HUES6 (cell line): ENCODE data around the gene SIPA1L3.

Experiments used
- H3K27ac ChIP-seq: 2 replicates; pipeline ENCODE4 v1.7.0; 2013; ENCODE audit warnings: low read depth, mild to moderate bottlenecking, low read length, inconsistent platforms
- H3K27me3 ChIP-seq: 2 replicates; pipeline ENCODE4 v1.6.1; 2013; ENCODE audit warnings: low read length; ENCODE audit not compliant: control insufficient read depth, insufficient read depth
- H3K36me3 ChIP-seq: 2 replicates; pipeline ENCODE4 v1.6.1; 2013; ENCODE audit warnings: low read length; ENCODE audit not compliant: control insufficient read depth, insufficient read depth
- H3K4me1 ChIP-seq: 2 replicates; pipeline ENCODE4 v1.6.1; 2013; ENCODE audit warnings: low read length; ENCODE audit not compliant: control insufficient read depth, insufficient read depth
- H3K4me3 ChIP-seq: 2 replicates; pipeline ENCODE4 v1.5.1; 2013; ENCODE audit warnings: low read depth, low read length
- H3K9ac ChIP-seq: one replicate; pipeline ENCODE4 v1.6.1; 2013; ENCODE audit warnings: mild to moderate bottlenecking, low read length
- H3K9me3 ChIP-seq: 2 replicates; pipeline ENCODE4 v1.6.1; 2013; ENCODE audit warnings: low read depth, low read length; ENCODE audit not compliant: control insufficient read depth, insufficient read depth

The SIPA1L3 gene

GRCh38 chr19:37977992-37978391 is 71.0 kb downstream of the SIPA1L3 start:
- Histone ChIP-seq H3K9me3 (0 out of 2 replicates have a peak, but pooled peaks cover under 1% of the 10 kb centered on the region), H3K36me3 (no peaks in the 10 kb centered on the region), H3K4me1 (peaks cover 8% of the 10 kb centered on the region), H3K4me3 (no peak overlapping the region), H3K27ac (no peak overlapping the region), H3K27me3 (no peaks in the 10 kb centered on the region), H3K9ac (no peak overlapping the region)

DNA sequence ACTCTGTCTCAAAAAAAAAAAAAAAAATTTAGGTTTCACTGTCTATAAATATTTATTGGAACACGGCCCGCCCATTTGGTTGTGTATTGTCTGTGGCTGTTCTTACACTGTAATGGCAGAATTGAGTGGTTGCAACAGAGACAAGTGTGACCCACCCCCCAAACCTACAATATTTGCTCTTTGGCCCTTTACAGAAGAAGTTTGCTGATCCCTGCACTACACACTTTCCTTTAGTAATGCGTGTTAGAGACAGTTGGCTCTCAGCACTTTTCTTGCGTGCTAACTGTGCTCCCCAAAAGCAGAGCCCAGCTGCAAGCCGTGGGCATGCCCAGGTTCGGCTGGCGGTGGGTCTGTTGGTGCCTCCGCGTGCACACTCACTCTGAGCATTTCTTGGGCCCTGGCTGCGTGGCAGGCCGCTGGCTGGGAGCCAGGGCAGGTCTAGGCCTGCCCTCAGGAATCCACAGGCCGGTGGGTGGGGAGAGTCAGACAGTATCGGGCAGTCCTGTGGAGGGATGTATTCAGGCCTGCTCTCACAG is 72.6 kb downstream of the SIPA1L3 start:
- H3K9ac ChIP-seq, result no peak overlapping the region
- H3K27me3 ChIP-seq, result no peaks in the 10 kb centered on the region
- H3K27ac ChIP-seq, result no peak overlapping the region
- no peaks in the 10 kb centered on the region for H3K9me3 ChIP-seq
- H3K36me3 ChIP-seq, result no peaks in the 10 kb centered on the region
- H3K4me3 ChIP-seq, result no peak overlapping the region
- H3K4me1 ChIP-seq, result peaks cover 8% of the 10 kb centered on the region

- Histone ChIP-seq H3K36me3 (no peaks in the 10 kb centered on the region), H3K4me1 (peaks cover 8% of the 10 kb centered on the region), H3K4me3 (no peak overlapping the region), H3K9ac (no peak overlapping the region), H3K27me3 (no peaks in the 10 kb centered on the region), H3K27ac (no peak overlapping the region), H3K9me3 (no peaks in the 10 kb centered on the region)
Observed at GRCh38 chr19:37980419-37981170, 73.6 kb downstream of the SIPA1L3 start.

GRCh38 chr19:37981785-37982475 is 74.9 kb downstream of the SIPA1L3 start:
- no peaks in the 10 kb centered on the region for H3K36me3 ChIP-seq
- H3K4me1 ChIP-seq, result peaks cover 16% of the 10 kb centered on the region
- no peak overlapping the region for H3K4me3 ChIP-seq
- H3K27ac ChIP-seq, result no peak overlapping the region
- H3K9ac ChIP-seq, result no peak overlapping the region
- H3K9me3 ChIP-seq, result no peaks in the 10 kb centered on the region
- no peaks in the 10 kb centered on the region for H3K27me3 ChIP-seq

DNA sequence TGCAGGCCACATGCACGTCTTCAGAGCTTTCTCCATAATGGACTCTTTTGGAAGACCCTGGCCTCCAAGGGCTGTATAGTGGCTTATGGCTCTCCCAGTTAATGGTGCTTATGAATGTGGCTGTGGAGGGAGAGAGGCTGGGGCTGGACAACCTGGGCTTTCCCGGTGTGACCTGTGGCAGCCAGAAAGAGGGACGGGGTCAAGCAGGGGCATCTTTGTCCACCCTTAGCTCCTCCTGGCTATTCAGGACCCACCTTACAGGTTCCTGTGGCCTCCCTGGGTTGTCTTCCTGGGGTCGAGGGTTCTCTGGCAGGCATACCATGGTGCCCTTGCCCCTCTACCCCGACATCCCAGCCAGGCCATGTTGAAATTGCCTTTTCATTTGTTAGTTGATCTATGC is 75.6 kb downstream of the SIPA1L3 start:
- Histone ChIP-seq H3K27me3 (no peaks in the 10 kb centered on the region), H3K4me3 (no peak overlapping the region), H3K9me3 (no peaks in the 10 kb centered on the region), H3K4me1 (peaks cover 22% of the 10 kb centered on the region), H3K36me3 (no peaks in the 10 kb centered on the region), H3K9ac (no peak overlapping the region), H3K27ac (no peak overlapping the region)

DNA sequence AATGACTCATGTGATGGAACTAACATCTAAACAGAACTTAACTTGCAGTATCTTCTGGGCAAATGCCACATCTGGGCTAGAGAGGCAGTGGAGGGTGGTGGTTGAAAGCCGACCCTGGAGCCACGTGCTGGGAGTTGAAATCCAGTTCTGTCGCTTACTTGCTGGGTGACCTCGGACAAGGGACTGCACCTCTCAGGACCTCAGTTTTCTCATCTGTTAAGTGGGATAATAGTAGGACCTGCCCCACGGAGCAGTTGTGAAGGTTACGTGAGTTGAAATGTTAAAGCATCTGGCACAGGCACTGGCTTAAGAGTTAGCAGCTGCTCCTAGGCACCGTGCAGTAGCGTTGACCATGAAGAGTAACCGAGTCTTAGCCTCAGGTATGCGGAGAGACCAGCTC is 76.1 kb downstream of the SIPA1L3 start:
- Histone ChIP-seq H3K4me1 (peaks cover 26% of the 10 kb centered on the region), H3K9me3 (no peaks in the 10 kb centered on the region)

GRCh38 chr19:37983916-37984315 is 76.9 kb downstream of the SIPA1L3 start:
- H3K9ac ChIP-seq, result no peak overlapping the region
- H3K4me1 ChIP-seq, result peaks cover 30% of the 10 kb centered on the region
- no peaks in the 10 kb centered on the region for H3K9me3 ChIP-seq
- H3K27ac ChIP-seq, result no peak overlapping the region
- no peaks in the 10 kb centered on the region for H3K36me3 ChIP-seq
- no peaks in the 10 kb centered on the region for H3K27me3 ChIP-seq
- H3K4me3 ChIP-seq, result no peak overlapping the region

More for the DNA sequence above, 76.1 kb downstream of the SIPA1L3 start:
- no peaks in the 10 kb centered on the region for H3K27me3 ChIP-seq
- no peak overlapping the region for H3K4me3 ChIP-seq
- H3K36me3 ChIP-seq, result no peaks in the 10 kb centered on the region
- no peak overlapping the region for H3K9ac ChIP-seq
- H3K27ac ChIP-seq, result no peak overlapping the region

DNA sequence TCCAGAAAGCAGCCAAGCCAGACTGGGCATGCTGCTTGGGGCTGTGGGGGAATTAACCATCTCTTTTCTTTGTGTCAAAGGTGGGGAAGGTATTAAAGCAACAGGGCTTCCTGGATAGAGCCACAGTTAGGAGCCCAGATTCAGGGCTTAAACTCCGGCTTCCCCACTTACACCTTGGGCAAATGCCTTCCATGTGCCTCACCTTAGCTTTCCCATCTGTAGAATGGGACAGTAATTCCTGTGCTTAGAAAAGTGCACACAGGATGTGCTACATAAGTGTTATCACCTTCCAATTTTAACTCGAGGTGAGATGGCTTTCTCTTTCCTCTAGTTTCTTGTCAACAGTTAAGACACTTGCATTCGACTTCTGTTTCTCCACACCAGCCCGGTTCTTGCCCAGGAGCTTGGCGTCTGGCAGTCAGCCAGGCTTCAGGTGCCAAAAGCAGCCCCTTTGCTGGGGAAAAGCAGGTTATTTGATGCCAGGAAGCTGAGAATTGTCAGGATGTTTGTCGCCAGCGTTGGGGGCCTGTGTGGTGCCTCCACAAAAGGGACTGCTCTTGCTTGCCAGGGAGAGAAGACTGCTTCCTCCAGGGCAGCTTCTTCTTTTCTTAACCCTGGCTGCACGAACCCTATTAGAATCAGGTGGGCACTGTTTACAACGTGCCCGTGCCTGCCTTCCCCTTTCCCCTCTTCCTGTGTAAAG is 79.2 kb downstream of the SIPA1L3 start:
- Histone ChIP-seq H3K4me1 (peaks cover 44% of the 10 kb centered on the region), H3K9ac (no peak overlapping the region)

DNA sequence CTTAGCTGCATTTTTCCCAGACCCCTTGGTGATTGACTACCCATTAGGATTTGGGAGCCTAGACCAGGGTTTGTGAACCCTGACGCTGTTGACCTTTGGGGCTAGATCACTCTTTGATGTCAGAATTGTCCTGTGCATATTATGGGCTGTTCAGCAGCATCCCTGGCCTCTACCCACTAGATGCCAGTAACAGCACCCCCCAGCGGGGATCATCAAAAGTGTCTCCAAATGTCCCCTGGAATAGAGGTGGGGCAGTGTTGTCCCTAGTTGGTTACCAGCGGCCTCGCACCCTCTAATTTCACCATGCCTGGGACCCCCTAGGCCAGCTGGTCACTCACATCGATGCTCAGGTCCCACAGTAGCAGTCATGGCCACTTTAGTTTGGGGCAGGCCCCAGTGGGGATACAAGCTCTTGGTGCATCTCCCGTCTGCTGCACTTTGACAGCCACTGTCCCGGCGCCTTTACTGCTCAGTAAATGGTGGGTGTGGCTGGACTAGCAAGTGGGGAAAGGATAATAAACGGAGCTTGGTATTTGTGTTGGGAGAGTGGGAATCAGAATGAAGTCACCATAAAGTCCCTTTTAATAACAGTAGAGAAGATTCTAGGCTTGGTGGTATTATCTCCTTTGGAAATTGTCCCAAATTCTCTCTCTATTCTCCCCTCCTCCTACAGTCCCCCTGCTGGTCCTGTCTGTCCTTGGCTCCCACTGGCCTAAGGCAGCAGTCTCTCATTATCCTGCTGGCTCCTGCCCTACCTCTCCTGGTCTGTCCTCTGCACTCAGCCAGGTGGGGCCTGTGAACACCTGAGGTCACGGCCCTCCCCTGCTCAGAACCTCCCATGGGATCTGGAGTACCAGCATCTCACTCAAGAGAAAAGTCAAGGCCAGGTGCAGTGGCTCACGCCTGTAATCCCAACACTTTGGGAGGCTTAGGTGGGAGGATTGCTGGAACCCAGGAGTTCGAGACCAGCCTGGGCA is 80.6 kb downstream of the SIPA1L3 start:
- Histone ChIP-seq H3K4me3 (no peak overlapping the region), H3K27me3 (no peaks in the 10 kb centered on the region), H3K27ac (no peak overlapping the region), H3K4me1 (peaks cover 53% of the 10 kb centered on the region), H3K9me3 (no peaks in the 10 kb centered on the region), H3K9ac (no peak overlapping the region), H3K36me3 (no peaks in the 10 kb centered on the region)

More for the DNA sequence above, 79.2 kb downstream of the SIPA1L3 start:
- H3K4me3 ChIP-seq, result no peak overlapping the region
- no peaks in the 10 kb centered on the region for H3K36me3 ChIP-seq
- no peak overlapping the region for H3K27ac ChIP-seq
- H3K27me3 ChIP-seq, result no peaks in the 10 kb centered on the region
- no peaks in the 10 kb centered on the region for H3K9me3 ChIP-seq
